Type B pancreatic cell (in vitro differentiated cells): ENCODE measurements around the gene SLX4IP. TPM values are rescaled to one million over a fixed set of nuclear protein-coding genes. Genes with fewer than 3 reads are reported as not detected.

Source experiments
- DNase-seq: peaks from one replicate; pipeline ENCODE4 v3.0.0; 2021; ENCODE audit warnings: mixed read lengths; ENCODE audit not compliant: unreplicated experiment; ENCODE audit errors: extremely low spot score
- H3K27ac Mint-ChIP-seq: 2 replicates; pipeline ENCODE4 v1.8.0; 2021; ENCODE audit warnings: mild to moderate bottlenecking, mixed read lengths
- H3K27me3 Mint-ChIP-seq: 2 replicates; pipeline ENCODE4 v1.8.0; 2021; ENCODE audit warnings: mixed read lengths
- H3K36me3 Mint-ChIP-seq: 2 replicates; pipeline ENCODE4 v1.8.0; 2021; ENCODE audit warnings: mixed read lengths
- H3K4me1 Mint-ChIP-seq: one replicate; pipeline ENCODE4 v1.8.0; 2021; ENCODE audit warnings: mixed read lengths; ENCODE audit not compliant: unreplicated experiment
- H3K4me3 Mint-ChIP-seq: 2 replicates; pipeline ENCODE4 v1.8.0; 2021; ENCODE audit warnings: mild to moderate bottlenecking, mixed read lengths
- H3K9me3 Mint-ChIP-seq: 2 replicates; pipeline ENCODE4 v1.8.0; 2021; ENCODE audit warnings: mixed read lengths
- CTCF ChIP-seq: fragments of 200-600 bp; sonication (generic); conservative IDR thresholded peaks from 2 replicates; pipeline ENCODE4 v1.5.0; 2021; ENCODE audit warnings: antibody characterized with exemption, mild to moderate bottlenecking
- total RNA-seq: library from RNA; stranded (reverse); gene quantifications from 2 replicates; pipeline ENCODE4 v1.2.1, GENCODE V29; 2021; ENCODE audit warnings: low replicate concordance

SLX4IP gene
- total RNA-seq, 1 donor from 2014 or later: 8.5 TPM

DNA sequence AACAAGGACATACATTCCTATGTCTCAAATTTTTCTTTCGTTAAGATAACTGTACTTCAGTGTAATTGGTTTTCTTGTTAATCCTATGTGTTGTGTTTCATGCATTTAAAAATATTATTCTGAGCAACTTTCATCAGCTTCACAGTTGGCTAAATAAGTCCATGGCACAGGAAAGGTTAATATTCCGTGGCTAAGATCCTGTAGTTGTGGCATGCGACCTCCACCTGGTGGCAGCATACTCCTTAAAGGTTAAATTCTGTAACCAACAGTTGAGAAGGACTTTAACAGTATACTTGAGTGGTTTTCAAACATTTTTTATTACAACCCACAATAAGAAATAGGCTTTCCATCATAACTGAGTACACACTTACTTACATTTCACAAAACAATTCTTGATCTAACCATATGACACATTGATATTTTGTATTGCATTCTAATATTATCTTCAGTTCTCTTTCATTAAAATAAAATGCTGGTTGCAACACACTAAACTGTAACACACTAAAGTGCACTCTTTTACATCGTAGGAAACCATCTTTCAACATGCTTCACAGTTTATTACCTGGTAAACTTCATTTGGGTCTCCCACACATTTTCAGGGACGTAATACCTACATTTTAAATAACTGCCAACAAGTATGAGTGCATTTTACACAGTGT is 118.3 kb downstream of the SLX4IP start:
- Mint-ChIP-seq H3K4me1 (peaks cover 30% of the 10 kb centered on the region), H3K9me3 (no peaks in the 10 kb centered on the region), H3K27ac (no peak overlapping the region), H3K27me3 (no peaks in the 10 kb centered on the region), H3K4me3 (no peak overlapping the region), H3K36me3 (peaks cover 3% of the 10 kb centered on the region)
- DNase-seq: no peak
- TF ChIP-seq CTCF: peak; percentile 89

DNA sequence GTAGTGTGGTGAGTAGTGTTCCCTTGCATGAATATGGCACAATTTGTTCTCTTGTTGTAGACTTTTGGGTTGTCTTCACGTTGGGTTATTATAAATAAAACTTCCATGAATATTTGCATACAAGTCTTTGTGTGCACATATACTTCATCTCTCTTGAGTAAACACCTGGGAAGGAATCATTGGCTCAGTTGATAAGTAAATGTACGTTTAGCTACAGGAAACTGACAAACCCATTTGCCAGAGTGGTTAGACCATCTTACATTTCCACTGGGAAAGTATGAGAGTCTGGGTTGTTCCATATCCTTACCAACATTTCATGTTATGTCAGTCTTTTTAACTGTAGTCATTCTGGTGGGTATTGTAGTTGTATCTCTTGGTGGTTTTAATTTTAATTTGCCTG is 119.2 kb downstream of the SLX4IP start:
- TF ChIP-seq CTCF: no peak
- Mint-ChIP-seq H3K9me3 (no peaks in the 10 kb centered on the region), H3K4me1 (peaks cover 33% of the 10 kb centered on the region), H3K27me3 (no peaks in the 10 kb centered on the region), H3K36me3 (peaks cover 7% of the 10 kb centered on the region), H3K27ac (no peak overlapping the region), H3K4me3 (no peak overlapping the region)
- DNase-seq: no peak

GRCh38 chr20:10555393-10555792 is 120.3 kb downstream of the SLX4IP start:
- Mint-ChIP-seq H3K4me1 (peaks cover 41% of the 10 kb centered on the region), H3K36me3 (peaks cover 7% of the 10 kb centered on the region), H3K9me3 (no peaks in the 10 kb centered on the region), H3K27me3 (no peaks in the 10 kb centered on the region), H3K4me3 (no peak overlapping the region), H3K27ac (no peak overlapping the region)
- no peak for DNase-seq
- TF ChIP-seq CTCF: no peak

DNA sequence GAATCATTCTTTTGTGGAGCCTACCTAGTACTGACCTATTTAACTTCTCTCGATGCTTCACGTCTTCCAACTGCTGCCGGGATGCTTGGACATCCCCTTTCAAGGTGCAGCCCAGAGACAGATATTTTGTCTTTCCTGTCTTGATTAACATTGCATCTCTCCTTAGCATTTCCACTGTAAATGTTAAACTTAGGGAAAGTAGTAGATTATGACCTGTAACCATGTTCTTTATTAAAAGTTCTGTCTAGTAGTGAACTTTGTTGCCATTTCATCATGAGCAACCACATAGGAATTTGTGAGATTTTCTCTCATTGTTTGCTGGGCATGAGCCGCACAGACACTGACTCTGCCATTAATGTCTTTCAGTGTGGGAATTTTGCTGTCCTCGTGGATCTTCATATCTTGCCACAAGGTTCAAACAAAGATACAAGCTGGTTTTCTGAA is 120.8 kb downstream of the SLX4IP start:
- Mint-ChIP-seq H3K36me3 (peaks cover 7% of the 10 kb centered on the region), H3K27ac (no peak overlapping the region), H3K4me3 (no peak overlapping the region), H3K9me3 (no peaks in the 10 kb centered on the region), H3K4me1 (peaks cover 41% of the 10 kb centered on the region), H3K27me3 (no peaks in the 10 kb centered on the region)
- DNase-seq: no peak
- no peak for TF ChIP-seq CTCF

DNA sequence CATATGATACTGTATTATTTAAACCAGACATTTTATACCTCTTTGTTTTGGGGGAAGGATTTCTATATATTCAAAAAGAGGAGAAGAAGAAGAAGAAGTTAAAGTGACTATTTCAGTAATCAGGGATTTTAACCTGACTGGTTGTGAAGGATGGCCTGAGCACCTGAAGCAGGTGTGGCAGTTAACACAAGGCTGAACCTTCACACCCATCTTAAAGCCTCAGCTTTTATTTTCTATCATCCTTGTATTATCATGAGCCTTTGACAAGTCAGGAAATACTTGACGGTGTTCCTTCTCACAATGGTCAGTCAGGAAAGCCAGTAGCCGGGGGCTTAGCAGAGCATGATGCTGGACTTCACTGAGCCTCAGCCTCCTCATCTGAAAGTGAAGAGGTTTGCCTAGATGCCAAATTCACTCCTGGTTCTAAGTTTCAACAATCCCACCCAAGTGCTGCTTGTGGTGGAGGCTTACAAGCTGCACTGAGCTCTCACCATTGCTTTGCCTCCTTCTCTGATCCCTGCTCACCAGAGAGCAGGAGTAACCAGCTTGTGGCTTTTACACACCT is 121.5 kb downstream of the SLX4IP start:
- peaks cover 11% of the 10 kb centered on the region for H3K36me3 Mint-ChIP-seq
- no peak for DNase-seq
- H3K4me1 Mint-ChIP-seq: peaks cover 36% of the 10 kb centered on the region
- H3K27ac Mint-ChIP-seq: no peak overlapping the region
- no peaks in the 10 kb centered on the region for H3K9me3 Mint-ChIP-seq
- H3K4me3 Mint-ChIP-seq: no peak overlapping the region
- no peaks in the 10 kb centered on the region for H3K27me3 Mint-ChIP-seq
- no peak for TF ChIP-seq CTCF
